ENCODE data around the gene BRWD1. TPM values are rescaled to one million over a fixed set of nuclear protein-coding genes. Genes with fewer than 3 reads are reported as not detected.

Gene BRWD1
- total RNA-seq, 2 experiments from 2014 or later: 27.9 to 29.3 TPM

DNA sequence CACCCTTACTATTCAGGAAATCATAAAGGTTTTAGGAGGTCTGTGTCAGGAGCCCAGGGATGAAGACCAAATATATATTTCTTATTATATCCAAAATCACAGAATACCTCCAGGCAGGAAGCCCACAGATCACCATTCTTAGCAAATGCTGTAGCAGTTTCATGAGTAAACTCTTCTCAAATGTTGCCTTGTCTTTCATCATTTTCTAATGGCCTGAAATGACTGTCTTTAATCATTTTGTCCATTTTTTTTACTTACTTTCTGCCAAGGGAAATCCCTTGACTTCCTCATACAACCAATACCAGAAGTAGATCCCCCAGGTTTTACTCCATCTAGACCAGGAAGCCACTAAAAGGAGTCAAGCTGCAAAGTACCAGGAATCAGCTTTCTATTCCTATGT, 162.6 kb downstream of the BRWD1 start:
- no peak for TF ChIP-seq CTCF (IDR thresholded peaks at IDR 0.05)
- ATAC-seq (no peak), DNase-seq (no peak)
- Mint-ChIP-seq H3K27me3 (peaks cover 1% of the 10 kb centered on the region), H3K9me3 (no peaks in the 10 kb centered on the region), H3K4me1 (ENCODE audit: low read depth) (no peaks in the 10 kb centered on the region), H3K27ac (no peak overlapping the region), H3K4me3 (no peak overlapping the region), H3K36me3 (ENCODE audit: low read depth) (no peaks in the 10 kb centered on the region)
- POLR2A ChIA-PET: interaction anchor here (0.8 kb wide), 1 partner anchor 13 kb away, joined by 3 read pairs; no protein-coding TSS in a partner anchor
- intact Hi-C loops (cut with micrococcal nuclease): no loop called here
- CTCF ChIA-PET: interaction anchor here (1.1 kb wide), 1 partner anchor 343 kb away, joined by 3 read pairs; no protein-coding TSS in a partner anchor

DNA sequence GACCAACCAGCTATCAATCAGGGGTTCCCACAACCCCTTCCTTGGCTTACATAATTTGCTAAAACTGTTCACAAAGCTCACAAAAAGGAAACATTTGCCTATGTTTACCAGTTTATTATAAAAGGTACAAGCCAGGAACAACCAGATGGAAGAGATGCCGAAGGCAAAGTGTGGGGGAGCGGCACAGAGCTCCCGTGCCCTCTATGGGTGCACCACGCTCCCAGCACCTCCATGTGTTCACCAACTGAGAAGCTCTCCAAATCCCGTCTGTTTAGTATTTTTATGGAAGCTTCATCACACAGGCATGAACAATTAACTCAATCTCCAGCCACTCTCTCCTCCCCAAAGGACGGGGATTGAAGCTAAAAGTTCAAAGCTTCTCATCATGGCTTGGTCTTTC, 163.1 kb downstream of the BRWD1 start:
- no peak overlapping the region for H3K4me3 Mint-ChIP-seq
- no peak for TF ChIP-seq CTCF (IDR thresholded peaks at IDR 0.05)
- H3K27ac Mint-ChIP-seq: no peak overlapping the region
- H3K27me3 Mint-ChIP-seq: peaks cover 1% of the 10 kb centered on the region
- no peaks in the 10 kb centered on the region for H3K36me3 Mint-ChIP-seq (ENCODE audit: low read depth)
- DNase-seq: no peak
- intact Hi-C loops (cut with micrococcal nuclease): no loop called here
- ATAC-seq: no peak
- no peaks in the 10 kb centered on the region for H3K4me1 Mint-ChIP-seq (ENCODE audit: low read depth)
- CTCF ChIA-PET: interaction anchor here (0.6 to 1.1 kb wide), 2 partner anchors 9 to 343 kb away, joined by 3 read pairs; no protein-coding TSS in a partner anchor
- no peaks in the 10 kb centered on the region for H3K9me3 Mint-ChIP-seq
- POLR2A ChIA-PET: no interaction called here

DNA sequence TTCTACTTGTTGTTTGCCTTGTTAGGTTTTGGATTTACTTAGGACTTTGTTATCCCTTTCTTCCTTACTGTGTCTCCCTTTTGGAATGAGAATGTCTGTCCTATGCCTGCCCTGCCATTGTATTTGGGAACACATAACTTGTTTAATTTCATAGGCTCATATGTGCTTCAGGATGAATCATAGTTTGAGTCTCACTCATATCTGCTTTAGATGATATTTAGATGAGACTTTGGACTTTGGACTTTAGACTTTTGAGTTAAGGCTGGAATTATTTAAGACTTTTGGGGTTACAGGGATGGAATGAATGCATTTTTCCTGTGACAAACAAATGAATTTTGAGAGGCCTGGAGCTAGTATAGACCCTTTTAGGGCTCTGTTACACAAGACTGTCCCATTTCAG, 163.6 kb downstream of the BRWD1 start:
- H3K27me3 Mint-ChIP-seq: peaks cover 1% of the 10 kb centered on the region
- ATAC-seq (no peak), DNase-seq (no peak)
- no peak overlapping the region for H3K27ac Mint-ChIP-seq
- ChIA-PET CTCF (interaction anchor here (0.6 kb wide), 1 partner anchor 10 kb away, joined by 3 read pairs; no protein-coding TSS in a partner anchor), POLR2A (no interaction called here)
- H3K36me3 Mint-ChIP-seq (ENCODE audit: low read depth): no peaks in the 10 kb centered on the region
- no peak overlapping the region for H3K4me3 Mint-ChIP-seq
- H3K9me3 Mint-ChIP-seq: no peaks in the 10 kb centered on the region
- H3K4me1 Mint-ChIP-seq (ENCODE audit: low read depth): no peaks in the 10 kb centered on the region
- intact Hi-C loops (cut with micrococcal nuclease): no loop called here
- no peak for TF ChIP-seq CTCF (IDR thresholded peaks at IDR 0.05)

- no peak for ATAC-seq
- Mint-ChIP-seq H3K36me3 (ENCODE audit: low read depth) (no peaks in the 10 kb centered on the region), H3K27me3 (peaks cover 1% of the 10 kb centered on the region), H3K4me1 (ENCODE audit: low read depth) (no peaks in the 10 kb centered on the region), H3K27ac (no peak overlapping the region), H3K9me3 (no peaks in the 10 kb centered on the region), H3K4me3 (no peak overlapping the region)
- POLR2A ChIA-PET: no interaction called here
- DNase-seq: no peak
- CTCF ChIA-PET: no interaction called here
- intact Hi-C loops (cut with micrococcal nuclease): no loop called here
- no peak for TF ChIP-seq CTCF (IDR thresholded peaks at IDR 0.05)
Measured at GRCh38 chr21:39148975-39149374, 164.5 kb downstream of the BRWD1 start.

DNA sequence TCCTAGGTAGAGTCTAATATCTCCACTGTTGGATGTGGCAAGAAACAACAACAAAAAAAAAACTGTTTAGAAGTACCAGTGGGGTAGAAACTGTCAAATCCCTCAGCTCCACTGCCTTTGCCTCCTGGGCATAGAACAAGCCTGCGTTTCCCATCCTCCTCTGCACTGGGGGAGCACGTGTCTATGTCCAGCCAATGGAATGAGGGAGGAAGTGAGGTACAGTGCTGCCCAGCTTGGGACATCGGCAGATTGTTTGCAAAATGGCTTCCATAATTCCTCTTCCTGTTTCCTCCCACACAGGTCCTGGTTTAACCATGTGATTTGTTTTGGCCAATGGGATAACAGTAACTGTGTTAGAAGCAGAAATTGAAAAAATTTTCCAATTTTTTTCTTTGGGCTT, 169.2 kb downstream of the BRWD1 start:
- ChIA-PET POLR2A (no interaction called here), CTCF (no interaction called here)
- H3K36me3 Mint-ChIP-seq (ENCODE audit: low read depth): no peaks in the 10 kb centered on the region
- H3K4me3 Mint-ChIP-seq: no peak overlapping the region
- TF ChIP-seq CTCF (IDR thresholded peaks at IDR 0.05): no peak
- no peaks in the 10 kb centered on the region for H3K9me3 Mint-ChIP-seq
- DNase-seq (no peak), ATAC-seq (no peak)
- H3K27me3 Mint-ChIP-seq: no peaks in the 10 kb centered on the region
- intact Hi-C loops (cut with micrococcal nuclease): no loop called here
- no peaks in the 10 kb centered on the region for H3K4me1 Mint-ChIP-seq (ENCODE audit: low read depth)
- H3K27ac Mint-ChIP-seq: no peak overlapping the region
